ENCODE results near the gene NBL1.
"Not testable (repeated sequence)": the region's sequence is repeated elsewhere in the genome, so short reads cannot be mapped to it uniquely, and the experiment has no call there.

- TF ChIP-seq TOX (CRISPR knock-in tag; IDR thresholded peaks at IDR 0.05; ENCODE audit: borderline replicate concordance); SNAI2 (CRISPR knock-in tag; IDR thresholded peaks at IDR 0.05); ZNF565 (CRISPR knock-in tag; conservative IDR thresholded peaks at IDR 0.05; ENCODE audit: low read depth); CSDC2 (CRISPR knock-in tag; IDR thresholded peaks at IDR 0.05); TSHZ2 (CRISPR knock-in tag; IDR thresholded peaks at IDR 0.05); ARNTL (CRISPR knock-in tag; IDR thresholded peaks at IDR 0.05; ENCODE audit: borderline replicate concordance, low read depth); RARB (CRISPR knock-in tag; IDR thresholded peaks at IDR 0.05); GLIS3 (CRISPR knock-in tag; IDR thresholded peaks at IDR 0.05); TCF4 (CRISPR knock-in tag; IDR thresholded peaks at IDR 0.05; ENCODE audit: borderline replicate concordance); ZFP30 (CRISPR knock-in tag; IDR thresholded peaks at IDR 0.05); BACH2 (CRISPR knock-in tag; IDR thresholded peaks at IDR 0.05; ENCODE audit: borderline replicate concordance); OSR1 (CRISPR knock-in tag; IDR thresholded peaks at IDR 0.05); CREB5 (CRISPR knock-in tag; IDR thresholded peaks at IDR 0.05; ENCODE audit: low read depth); ZFP3 (CRISPR knock-in tag; IDR thresholded peaks at IDR 0.05): not testable (repeated sequence)
Measured at GRCh38 chr1:19635064-19635463, 9.0 kb upstream of the NBL1 start.

Measured in SK-N-SH treated with all-trans-retinoic acid at 6 μM for 48 hours (cell line).